Astrocyte (in vitro differentiated cells and primary cell): Measurements from ENCODE around the gene DSG2. TPM values are rescaled to one million over a fixed set of nuclear protein-coding genes. Genes with fewer than 3 reads are reported as not detected.
A peak's percentile ranks its signal among the peaks of the same experiment; 100 is the strongest.

Experiments
- DNase-seq: peaks from one replicate; pipeline ENCODE4 v3.0.0-alpha.2; 2010; ENCODE audit warnings: low read depth
- FAIRE-seq: peaks from 2 replicates; lab custom pipeline; 2011; peaks lifted over from hg19 to GRCh38; lab: Jason Lieb, UNC
- H2AFZ ChIP-seq: 2 replicates; pipeline ENCODE4 v1.6.0; 2012; ENCODE audit warnings: low read depth, low read length, inconsistent platforms
- H3K27ac ChIP-seq: 2 replicates; pipeline ENCODE4 v1.5.1; 2011; ENCODE audit warnings: low read depth, low read length, inconsistent platforms
- H3K27me3 ChIP-seq: 2 replicates; pipeline ENCODE4 v1.6.0; 2011; ENCODE audit warnings: low read length, inconsistent platforms; ENCODE audit not compliant: insufficient read depth
- H3K36me3 ChIP-seq: 2 replicates; pipeline ENCODE4 v1.5.1; 2011; ENCODE audit warnings: low read length, inconsistent platforms; ENCODE audit not compliant: insufficient read depth
- H3K4me1 ChIP-seq: 2 replicates; pipeline ENCODE4 v1.5.1; 2011; ENCODE audit warnings: low read length, inconsistent platforms; ENCODE audit not compliant: insufficient read depth
- H3K4me2 ChIP-seq: 2 replicates; pipeline ENCODE4 v1.6.0; 2012; ENCODE audit warnings: low read length, inconsistent platforms
- H3K4me3 ChIP-seq: 2 replicates; pipeline ENCODE4 v1.5.1; 2011; ENCODE audit warnings: low read depth, mild to moderate bottlenecking, low read length, inconsistent platforms; ENCODE audit not compliant: insufficient read depth
- H3K79me2 ChIP-seq: 2 replicates; pipeline ENCODE4 v1.6.0; 2012; ENCODE audit warnings: mild to moderate bottlenecking, low read length, inconsistent platforms; ENCODE audit not compliant: insufficient read depth
- H3K9ac ChIP-seq: 2 replicates; pipeline ENCODE4 v1.6.0; 2012; ENCODE audit warnings: mild to moderate bottlenecking, low read length, inconsistent platforms
- H3K9me3 ChIP-seq: 2 replicates; pipeline ENCODE4 v1.5.1; 2012; ENCODE audit warnings: low read depth, mild to moderate bottlenecking, low read length, inconsistent platforms; ENCODE audit not compliant: insufficient read depth
- H4K20me1 ChIP-seq: 2 replicates; pipeline ENCODE4 v1.6.0; 2012; ENCODE audit warnings: low read length, inconsistent platforms; ENCODE audit not compliant: insufficient read depth
- H3K27ac Mint-ChIP-seq: one replicate; pipeline ENCODE4 v1.8.0; 2021; ENCODE audit warnings: mild to moderate bottlenecking, mixed read lengths; ENCODE audit not compliant: unreplicated experiment
- H3K27me3 Mint-ChIP-seq: one replicate; pipeline ENCODE4 v1.8.0; 2021; ENCODE audit warnings: low read depth, mixed read lengths; ENCODE audit not compliant: unreplicated experiment
- H3K36me3 Mint-ChIP-seq: one replicate; pipeline ENCODE4 v1.8.0; 2021; ENCODE audit warnings: low read depth, mixed read lengths; ENCODE audit not compliant: unreplicated experiment
- H3K4me1 Mint-ChIP-seq: one replicate; pipeline ENCODE4 v1.8.0; 2021; ENCODE audit warnings: low read depth, mixed read lengths; ENCODE audit not compliant: unreplicated experiment
- H3K4me3 Mint-ChIP-seq: one replicate; pipeline ENCODE4 v1.8.0; 2021; ENCODE audit warnings: mild to moderate bottlenecking, moderate library complexity, mixed read lengths; ENCODE audit not compliant: unreplicated experiment
- H3K9me3 Mint-ChIP-seq: one replicate; pipeline ENCODE4 v1.8.0; 2021; ENCODE audit warnings: mild to moderate bottlenecking, mixed read lengths; ENCODE audit not compliant: unreplicated experiment
- EZH2 ChIP-seq: IDR thresholded peaks from 2 replicates; pipeline ENCODE4 v1.6.1; 2012; ENCODE audit warnings: mild to moderate bottlenecking, low read length, inconsistent platforms; ENCODE audit not compliant: insufficient read depth
- total RNA-seq: library from RNA; stranded (reverse); gene quantifications from 2 replicates; pipeline ENCODE4 v1.2.1, GENCODE V29; 2021
- TF ChIP-seq, protein P1 (sequence below): IDR thresholded peaks from 2 replicates; pipeline ENCODE4 v1.5.1; 2011; ENCODE audit warnings: low read depth, mild to moderate bottlenecking, inconsistent platforms, low read length, moderate library complexity; ENCODE audit not compliant: insufficient read depth

The DSG2 gene
- total RNA-seq, 1 donor from 2014 or later: 154 TPM

DNA sequence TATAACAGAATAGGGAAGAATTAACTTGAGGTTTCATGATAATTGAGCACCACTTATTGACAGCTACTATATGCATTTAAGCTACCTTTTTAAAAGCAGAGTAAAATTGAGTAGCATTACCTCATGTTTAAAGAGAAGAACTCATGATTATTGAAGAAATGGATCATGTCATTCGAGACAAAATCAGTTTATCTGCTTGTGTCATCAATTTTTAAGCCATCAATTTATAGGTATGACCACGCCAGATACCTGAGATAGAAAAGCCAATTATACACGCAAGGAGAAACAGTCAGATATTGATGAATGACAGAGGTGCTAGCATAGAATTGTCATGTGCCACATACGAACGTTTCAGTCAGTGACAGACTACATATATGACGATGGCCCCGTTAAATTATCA, 28.4 kb downstream of the DSG2 start:
- no peak overlapping the region for H3K4me3 Mint-ChIP-seq
- peaks cover 10% of the 10 kb centered on the region for H3K36me3 ChIP-seq
- H3K9me3 ChIP-seq: no peaks in the 10 kb centered on the region
- no peak for FAIRE-seq
- H3K27ac ChIP-seq: no peak overlapping the region
- no peak for DNase-seq
- no peak overlapping the region for H3K27ac Mint-ChIP-seq
- peaks cover 8% of the 10 kb centered on the region for H3K36me3 Mint-ChIP-seq
- H3K4me2 ChIP-seq: no peak overlapping the region
- H3K4me3 ChIP-seq: no peak overlapping the region
- H3K4me1 ChIP-seq: no peaks in the 10 kb centered on the region
- H2AFZ ChIP-seq: no peak overlapping the region
- no peaks in the 10 kb centered on the region for H3K27me3 Mint-ChIP-seq
- H4K20me1 ChIP-seq: no peaks in the 10 kb centered on the region
- no peak for TF ChIP-seq EZH2
- TF ChIP-seq, protein P1, sequence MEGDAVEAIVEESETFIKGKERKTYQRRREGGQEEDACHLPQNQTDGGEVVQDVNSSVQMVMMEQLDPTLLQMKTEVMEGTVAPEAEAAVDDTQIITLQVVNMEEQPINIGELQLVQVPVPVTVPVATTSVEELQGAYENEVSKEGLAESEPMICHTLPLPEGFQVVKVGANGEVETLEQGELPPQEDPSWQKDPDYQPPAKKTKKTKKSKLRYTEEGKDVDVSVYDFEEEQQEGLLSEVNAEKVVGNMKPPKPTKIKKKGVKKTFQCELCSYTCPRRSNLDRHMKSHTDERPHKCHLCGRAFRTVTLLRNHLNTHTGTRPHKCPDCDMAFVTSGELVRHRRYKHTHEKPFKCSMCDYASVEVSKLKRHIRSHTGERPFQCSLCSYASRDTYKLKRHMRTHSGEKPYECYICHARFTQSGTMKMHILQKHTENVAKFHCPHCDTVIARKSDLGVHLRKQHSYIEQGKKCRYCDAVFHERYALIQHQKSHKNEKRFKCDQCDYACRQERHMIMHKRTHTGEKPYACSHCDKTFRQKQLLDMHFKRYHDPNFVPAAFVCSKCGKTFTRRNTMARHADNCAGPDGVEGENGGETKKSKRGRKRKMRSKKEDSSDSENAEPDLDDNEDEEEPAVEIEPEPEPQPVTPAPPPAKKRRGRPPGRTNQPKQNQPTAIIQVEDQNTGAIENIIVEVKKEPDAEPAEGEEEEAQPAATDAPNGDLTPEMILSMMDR: no peak
- H3K27me3 ChIP-seq: no peaks in the 10 kb centered on the region
- no peaks in the 10 kb centered on the region for H3K4me1 Mint-ChIP-seq
- no peaks in the 10 kb centered on the region for H3K79me2 ChIP-seq
- H3K9ac ChIP-seq: no peak overlapping the region
- H3K9me3 Mint-ChIP-seq: no peaks in the 10 kb centered on the region

DNA sequence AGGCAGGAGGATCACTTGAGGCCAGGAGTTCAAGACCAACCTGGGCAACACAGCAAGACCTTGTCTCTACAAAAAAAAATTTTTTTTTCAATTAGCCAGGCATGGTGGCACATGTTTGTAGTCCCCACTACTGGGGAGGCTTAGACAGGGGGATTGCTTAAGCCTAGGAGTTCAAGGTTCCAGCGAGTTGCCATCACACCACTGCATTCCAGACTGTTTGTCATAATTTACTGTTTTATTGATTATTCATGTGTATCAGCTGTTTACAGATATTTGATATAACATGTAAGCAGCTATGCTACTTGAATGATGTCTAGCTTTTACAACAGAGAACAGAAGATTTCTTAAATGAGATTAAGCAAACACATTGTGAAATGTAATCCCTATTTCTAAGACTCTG, 35.3 kb downstream of the DSG2 start:
- peak overlapping the region; percentile 26 for H3K27ac Mint-ChIP-seq
- Histone ChIP-seq H3K9me3 (no peaks in the 10 kb centered on the region), H3K79me2 (no peaks in the 10 kb centered on the region), H3K4me1 (no peaks in the 10 kb centered on the region), H4K20me1 (no peaks in the 10 kb centered on the region), H2AFZ (no peak overlapping the region), H3K4me2 (no peak overlapping the region), H3K4me3 (no peak overlapping the region), H3K27ac (no peak overlapping the region), H3K9ac (no peak overlapping the region), H3K36me3 (peaks cover 7% of the 10 kb centered on the region), H3K27me3 (no peaks in the 10 kb centered on the region)
- no peak overlapping the region for H3K4me3 Mint-ChIP-seq
- no peaks in the 10 kb centered on the region for H3K4me1 Mint-ChIP-seq
- no peaks in the 10 kb centered on the region for H3K9me3 Mint-ChIP-seq
- H3K27me3 Mint-ChIP-seq: no peaks in the 10 kb centered on the region
- no peak for FAIRE-seq
- DNase-seq: no peak
- TF ChIP-seq, protein P1: no peak
- TF ChIP-seq EZH2: no peak
- H3K36me3 Mint-ChIP-seq: no peaks in the 10 kb centered on the region

DNA sequence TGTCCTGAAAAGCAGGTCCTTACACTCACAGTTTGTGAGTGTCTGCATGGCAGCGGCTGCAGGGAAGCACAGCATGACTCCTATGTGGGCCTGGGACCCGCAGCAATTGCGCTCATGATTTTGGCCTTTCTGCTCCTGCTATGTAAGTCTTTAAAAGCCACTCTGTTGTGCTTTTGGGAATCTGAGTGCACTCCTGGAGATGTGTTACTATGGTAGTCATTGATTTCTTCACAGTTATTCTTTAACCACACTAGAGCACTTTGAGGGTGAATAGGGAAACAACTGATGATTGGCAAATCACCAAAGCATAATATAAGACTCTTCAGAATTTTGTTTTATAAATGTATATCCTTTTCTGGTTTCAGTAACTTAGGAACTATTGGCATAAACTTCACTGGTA, 40.9 kb downstream of the DSG2 start:
- H4K20me1 ChIP-seq: no peaks in the 10 kb centered on the region
- H3K9me3 Mint-ChIP-seq: no peaks in the 10 kb centered on the region
- TF ChIP-seq, protein P1: no peak
- TF ChIP-seq EZH2: no peak
- H3K79me2 ChIP-seq: no peaks in the 10 kb centered on the region
- no peak overlapping the region for H3K4me3 ChIP-seq
- no peaks in the 10 kb centered on the region for H3K27me3 Mint-ChIP-seq
- no peak for FAIRE-seq
- H3K27me3 ChIP-seq: no peaks in the 10 kb centered on the region
- H3K9me3 ChIP-seq: no peaks in the 10 kb centered on the region
- H3K27ac Mint-ChIP-seq: no peak overlapping the region
- H3K9ac ChIP-seq: no peak overlapping the region
- no peaks in the 10 kb centered on the region for H3K4me1 ChIP-seq
- H2AFZ ChIP-seq: no peak overlapping the region
- no peak for DNase-seq
- H3K4me2 ChIP-seq: no peak overlapping the region
- H3K4me1 Mint-ChIP-seq: no peaks in the 10 kb centered on the region
- no peak overlapping the region for H3K27ac ChIP-seq
- H3K36me3 Mint-ChIP-seq: peaks cover 25% of the 10 kb centered on the region
- H3K36me3 ChIP-seq: peaks cover 11% of the 10 kb centered on the region
- H3K4me3 Mint-ChIP-seq: no peak overlapping the region
